PC-9 (cell line): ENCODE measurements around the gene MLYCD. TPM values are rescaled to one million over a fixed set of nuclear protein-coding genes. Genes with fewer than 3 reads are reported as not detected.

ENCODE experiments used
- BruUV-seq: library from RNA; stranded (reverse); fragments of 400-500 nt; replicated peaks from 2 replicates; lab custom pipeline; 2021; lab: Mats Ljungman, UMichigan
- CTCF ChIA-PET: fragments of 300-600 bp; sonication (Branson Sonifier 250); formaldehyde crosslinking; loops from one replicate; lab custom pipeline; 2022; ENCODE audit warnings: antibody characterized with exemption; lab: Charles Lee
- POLR2A ChIA-PET: fragments of 300-600 bp; sonication (Branson Sonifier 250); formaldehyde crosslinking; loops from one replicate; lab custom pipeline; 2022; ENCODE audit warnings: antibody characterized with exemption; ENCODE audit not compliant: unreplicated experiment; lab: Charles Lee
- DNase-seq, 2 experiments: peaks; one replicate each; pipeline versions ENCODE4 v3.0.0 to v3.0.0-alpha.2; 2015 to 2022; ENCODE audit warnings: mixed read lengths in 1 of 2
- H2AFZ ChIP-seq: fragments of 200-600 bp; sonication (generic); 2 replicates; pipeline ENCODE4 v1.8.1; 2017; ENCODE audit warnings: antibody characterized with exemption
- H3F3A ChIP-seq: fragments of 200-600 bp; sonication (generic); 2 replicates; pipeline ENCODE4 v1.8.1; 2017; ENCODE audit warnings: antibody characterized with exemption, mild to moderate bottlenecking, low read depth; ENCODE audit not compliant: insufficient read depth
- H3K27ac ChIP-seq: fragments of 200-600 bp; sonication (generic); 2 replicates; pipeline ENCODE4 v1.6.1; 2016; ENCODE audit warnings: mixed run types
- H3K27me3 ChIP-seq: fragments of 200-600 bp; sonication (generic); 2 replicates; pipeline ENCODE4 v1.6.1; 2016; ENCODE audit warnings: low read depth, mixed run types; ENCODE audit not compliant: insufficient read depth
- H3K36me3 ChIP-seq: fragments of 200-600 bp; sonication (generic); 2 replicates; pipeline ENCODE4 v1.6.1; 2016; ENCODE audit warnings: low read depth, mixed run types
- H3K4me1 ChIP-seq: fragments of 200-600 bp; sonication (generic); replicated peaks from 2 replicates; pipeline ENCODE4 v1.6.1; 2016; ENCODE audit warnings: mixed run types; ENCODE audit not compliant: insufficient read depth
- H3K4me2 ChIP-seq: fragments of 200-600 bp; sonication (generic); 2 replicates; pipeline ENCODE4 v1.6.1; 2017; ENCODE audit warnings: mixed run types
- H3K4me3 ChIP-seq: fragments of 200-600 bp; sonication (generic); 2 replicates; pipeline ENCODE4 v1.6.1; 2016; ENCODE audit warnings: mixed run types
- H3K79me2 ChIP-seq: fragments of 200-600 bp; sonication (generic); 2 replicates; pipeline ENCODE4 v1.6.1; 2017; ENCODE audit warnings: low read depth, mixed run types
- H3K9me2 ChIP-seq: fragments of 200-600 bp; sonication (generic); 2 replicates; pipeline ENCODE4 v1.8.1; 2017; ENCODE audit warnings: mild to moderate bottlenecking; ENCODE audit not compliant: insufficient read depth
- H3K9me3 ChIP-seq: fragments of 200-600 bp; sonication (generic); 2 replicates; pipeline ENCODE4 v1.8.1; 2016; ENCODE audit warnings: low read depth; ENCODE audit not compliant: insufficient read depth
- H4K20me1 ChIP-seq: fragments of 200-600 bp; sonication (generic); 2 replicates; pipeline ENCODE4 v1.8.1; 2017; ENCODE audit not compliant: insufficient read depth
- CTCF ChIP-seq: fragments of 200-600 bp; sonication (generic); conservative IDR thresholded peaks from 2 replicates; pipeline ENCODE4 v1.6.1; 2017; ENCODE audit warnings: mixed run types, antibody characterized with exemption, mild to moderate bottlenecking, moderate library complexity
- EZH2 ChIP-seq: fragments of 200-600 bp; sonication (generic); IDR thresholded peaks from 2 replicates; pipeline ENCODE4 v1.8.0; 2017; ENCODE audit warnings: antibody characterized with exemption, low read depth
- intact Hi-C: fragments of 100-400 bp; cut with micrococcal nuclease; formaldehyde crosslinking; loops from one replicate; pipeline ENCODE4 v1.10.0; 2022; ENCODE audit not compliant: unreplicated experiment
- total RNA-seq: library from RNA; stranded (reverse); gene quantifications from 2 replicates; pipeline ENCODE4 v1.2.3, GENCODE V29; 2021

MLYCD gene
- total RNA-seq, 1 experiment from 2014 or later, result 4.7 TPM

GRCh38 chr16:83942074-83942473 lies 43.2 kb downstream of the MLYCD start:
- Histone ChIP-seq H3K27ac (no peak overlapping the region), H3K9me3 (no peaks in the 10 kb centered on the region), H2AFZ (no peak overlapping the region), H3K4me3 (no peak overlapping the region), H3K4me1 (no peaks in the 10 kb centered on the region), H3K4me2 (no peak overlapping the region), H3F3A (no peaks in the 10 kb centered on the region; the same call in 1 of the 2 replicates), H4K20me1 (no peaks in the 10 kb centered on the region), H3K36me3 (no peaks in the 10 kb centered on the region), H3K79me2 (no peaks in the 10 kb centered on the region), H3K27me3 (no peaks in the 10 kb centered on the region), H3K9me2 (no peaks in the 10 kb centered on the region)
- TF ChIP-seq EZH2, result no peak
- no peak for TF ChIP-seq CTCF
- no TSS peak for BruUV-seq
- DNase-seq, result no peak
- ChIA-PET POLR2A (no interaction called here), CTCF (no interaction called here)
- intact Hi-C loops, result no loop called here

GRCh38 chr16:83942815-83943515 lies 44.0 kb downstream of the MLYCD start:
- no peaks in the 10 kb centered on the region for H3K79me2 ChIP-seq
- H3K9me3 ChIP-seq, result no peaks in the 10 kb centered on the region
- H2AFZ ChIP-seq, result no peak overlapping the region
- no peaks in the 10 kb centered on the region for H3F3A ChIP-seq
- H3K4me3 ChIP-seq, result no peak overlapping the region
- no peak for DNase-seq
- no peaks in the 10 kb centered on the region for H4K20me1 ChIP-seq
- H3K4me1 ChIP-seq, result no peaks in the 10 kb centered on the region
- no peaks in the 10 kb centered on the region for H3K27me3 ChIP-seq
- CTCF ChIA-PET, result interaction anchor here (0.6 kb wide), 1 partner anchor 12 kb away, joined by 3 read pairs; no protein-coding TSS in a partner anchor
- no peaks in the 10 kb centered on the region for H3K9me2 ChIP-seq
- no peak for TF ChIP-seq CTCF
- no peak for TF ChIP-seq EZH2
- no peak overlapping the region for H3K4me2 ChIP-seq
- POLR2A ChIA-PET, result no interaction called here
- no peak overlapping the region for H3K27ac ChIP-seq
- no TSS peak for BruUV-seq
- no peaks in the 10 kb centered on the region for H3K36me3 ChIP-seq
- intact Hi-C loops, result no loop called here

- no peaks in the 10 kb centered on the region for H4K20me1 ChIP-seq
- H3K27ac ChIP-seq, result no peak overlapping the region
- no peaks in the 10 kb centered on the region for H3F3A ChIP-seq
- no peaks in the 10 kb centered on the region for H3K27me3 ChIP-seq
- no peak overlapping the region for H3K4me3 ChIP-seq
- no peak overlapping the region for H3K4me2 ChIP-seq
- intact Hi-C loops, result no loop called here
- no peak for DNase-seq
- H3K4me1 ChIP-seq, result no peaks in the 10 kb centered on the region
- no peak overlapping the region for H2AFZ ChIP-seq
- BruUV-seq, result no TSS peak
- POLR2A ChIA-PET, result no interaction called here
- H3K9me3 ChIP-seq, result no peaks in the 10 kb centered on the region
- CTCF ChIA-PET, result interaction anchor here (0.6 to 1.0 kb wide), 2 partner anchors 12 to 17 kb away, joined by 3 to 4 read pairs; no protein-coding TSS in a partner anchor
- H3K9me2 ChIP-seq, result no peaks in the 10 kb centered on the region
- H3K79me2 ChIP-seq, result no peaks in the 10 kb centered on the region
- TF ChIP-seq CTCF (no peak), EZH2 (no peak)
- H3K36me3 ChIP-seq, result no peaks in the 10 kb centered on the region
Observed at GRCh38 chr16:83943516-83944050, 44.7 kb downstream of the MLYCD start.
